GM21786 (cell line): ENCODE measurements around the gene CDK17.
"Not testable (repeated sequence)": the region's sequence is repeated elsewhere in the genome, so short reads cannot be mapped to it uniquely, and the experiment has no call there.

ENCODE experiments used
- ATAC-seq: cut with Tn5 transposase; IDR thresholded peaks from one replicate; pipeline ENCODE4 v1.9.1; 2021; ENCODE audit not compliant: unreplicated experiment

Gene CDK17

DNA sequence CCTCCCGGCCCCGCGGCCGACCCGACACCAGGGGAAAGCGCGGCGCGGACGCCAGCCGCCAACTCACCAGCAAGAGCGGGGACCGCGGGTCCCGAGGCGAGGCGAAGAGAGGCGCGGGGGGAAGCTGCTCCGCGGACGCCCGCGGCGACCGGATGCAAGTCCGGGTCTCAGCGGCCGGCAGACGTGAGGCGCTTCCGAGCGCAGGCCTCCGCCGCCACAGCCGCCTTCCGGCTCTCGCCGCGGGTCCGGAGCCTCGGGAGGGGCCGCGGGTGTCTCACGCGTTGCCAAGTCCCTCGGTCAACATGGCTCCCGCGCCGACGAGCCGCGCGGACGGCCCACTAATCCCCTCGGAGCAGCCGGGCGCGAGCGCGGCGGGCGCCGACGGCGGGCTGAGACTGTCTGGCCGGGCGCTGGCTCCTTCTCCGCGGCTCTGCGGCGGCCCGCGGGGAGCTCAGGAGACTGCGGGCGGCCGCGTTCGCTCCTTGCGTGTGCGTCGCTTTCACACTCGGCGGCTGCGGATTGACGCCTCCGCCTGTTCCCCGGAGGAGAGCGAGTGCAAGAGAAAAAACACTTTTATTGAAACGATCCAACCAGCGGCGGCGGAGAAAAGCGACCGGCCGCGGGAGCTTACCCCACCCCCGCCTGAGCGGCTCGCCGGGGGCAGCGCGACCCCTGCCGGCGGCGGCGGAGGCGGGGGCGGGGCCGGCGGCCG lies at the start of gene CDK17:
CDK17 (minus strand) TSS at position 521 of the 712 bp plus-strand sequence. CDS start 65,603 bp downstream, outside the sequence.
- ATAC-seq: peak; percentile 41

DNA sequence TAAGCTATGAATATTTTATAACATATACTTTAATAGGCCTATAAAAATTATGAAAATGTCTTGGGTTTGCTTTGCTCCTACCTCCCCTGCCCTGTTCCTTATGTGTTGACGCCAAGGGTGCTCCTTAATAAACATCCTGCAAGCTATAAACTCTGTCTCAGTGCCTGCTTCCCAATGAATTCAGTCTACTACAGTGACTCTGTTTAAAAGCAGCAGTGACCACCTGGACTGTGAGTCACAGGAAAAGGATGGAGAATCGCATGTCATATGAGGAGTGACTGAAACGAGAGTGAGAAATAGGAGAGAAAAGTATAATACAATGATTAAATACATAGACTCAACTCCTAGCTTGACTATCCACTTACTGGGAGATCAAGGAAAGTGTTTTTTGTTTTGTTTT lies 48.1 kb upstream of the CDK17 start:
- ATAC-seq: no peak

DNA sequence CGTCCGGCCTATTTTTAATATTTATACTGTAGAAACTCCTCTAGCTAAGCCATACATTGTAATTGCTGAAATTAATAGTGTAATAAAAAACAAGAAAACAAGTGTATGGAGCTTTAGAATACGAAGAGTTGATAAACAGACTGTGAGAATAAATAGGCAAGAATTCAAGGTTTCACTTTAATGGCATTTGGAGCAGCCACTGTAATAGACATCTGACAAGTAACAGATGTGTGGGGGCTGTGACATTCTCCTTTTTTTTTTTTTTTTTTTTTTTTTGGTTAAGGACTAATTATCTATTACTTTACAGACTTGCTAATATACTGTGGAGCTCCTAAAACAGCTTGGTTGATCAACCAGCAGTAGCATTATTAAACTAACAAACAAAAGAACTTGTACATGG lies 47.0 kb upstream of the CDK17 start:
- no peak for ATAC-seq

DNA sequence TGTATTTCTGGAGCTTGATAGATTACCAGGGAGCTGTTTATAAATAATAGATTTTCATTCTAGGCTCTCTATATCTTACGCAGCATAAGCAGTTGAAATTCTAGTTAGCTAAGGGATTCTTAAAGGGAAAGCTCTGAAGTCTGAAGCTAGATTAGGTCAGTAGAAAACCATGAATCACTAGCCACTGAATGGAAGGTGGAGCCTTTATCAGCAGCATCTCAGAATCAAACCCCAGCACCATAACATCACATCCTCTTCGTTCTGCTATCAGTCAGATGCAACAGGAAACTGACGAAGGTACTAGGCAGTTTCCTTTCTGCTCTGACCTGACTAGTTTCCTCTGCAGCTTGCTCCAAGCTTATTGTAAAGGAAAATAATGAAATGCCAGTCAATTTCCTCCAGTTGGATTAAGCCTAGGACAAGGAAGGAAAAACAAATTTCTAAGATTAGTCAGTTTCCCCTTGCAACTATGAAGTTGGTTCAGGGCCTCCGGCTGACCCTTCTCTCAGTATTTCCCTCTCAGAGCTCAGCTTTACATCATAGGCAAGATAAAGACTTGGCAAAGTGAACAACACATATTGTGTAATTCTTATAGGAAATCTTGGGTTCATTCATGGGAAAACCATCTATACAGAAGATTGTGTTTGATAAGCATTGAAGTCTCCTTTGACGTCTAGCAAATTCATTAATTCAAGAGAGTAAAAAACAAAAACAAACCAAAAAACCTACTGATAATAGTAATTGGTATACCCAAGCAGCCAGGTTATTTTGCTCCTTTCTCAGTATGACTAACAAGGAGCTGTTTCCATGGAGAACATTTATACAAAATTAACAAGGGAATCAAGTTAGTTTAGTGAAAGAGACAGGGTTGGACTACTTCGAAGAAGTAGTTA lies 45.7 kb upstream of the CDK17 start:
- peak; percentile 99 for ATAC-seq

DNA sequence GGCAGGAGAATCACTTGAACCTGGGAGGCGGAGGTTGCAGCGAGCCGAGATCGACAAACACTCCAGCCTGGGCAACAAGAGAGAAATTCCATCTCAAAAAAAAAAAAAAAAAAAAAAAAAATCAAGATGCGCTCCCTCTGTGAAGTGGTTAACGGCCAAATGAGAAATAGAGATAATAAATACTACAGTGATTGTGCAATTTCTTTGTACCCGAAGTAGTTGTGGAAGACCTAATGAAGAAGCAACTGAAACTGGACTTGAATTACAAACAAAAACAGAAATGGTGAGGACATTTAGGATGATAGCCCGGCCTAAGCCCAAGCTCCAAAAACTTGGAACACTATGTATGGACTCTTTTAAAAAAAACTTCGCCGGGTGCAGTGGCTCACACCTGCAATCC lies 44.2 kb upstream of the CDK17 start:
- no peak for ATAC-seq

DNA sequence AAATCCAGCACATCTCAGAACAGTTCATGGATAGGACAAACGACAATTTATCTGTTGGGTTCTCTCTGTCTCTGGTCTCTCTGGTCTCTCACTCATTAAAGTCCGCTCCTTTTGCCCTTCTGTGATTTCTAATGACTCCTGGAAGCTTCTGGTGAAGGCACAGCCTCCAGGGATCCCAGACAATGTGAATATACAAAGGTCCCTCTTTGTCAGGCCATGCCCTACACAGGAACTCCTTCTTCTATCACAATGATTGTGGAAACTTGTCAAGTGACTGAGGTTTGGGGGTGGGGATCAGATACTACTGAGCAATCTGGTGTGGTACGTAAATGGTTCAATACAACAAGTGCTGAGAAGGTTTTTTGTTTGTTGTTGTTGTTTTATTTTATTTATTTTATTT lies 42.7 kb upstream of the CDK17 start:
- no peak for ATAC-seq

DNA sequence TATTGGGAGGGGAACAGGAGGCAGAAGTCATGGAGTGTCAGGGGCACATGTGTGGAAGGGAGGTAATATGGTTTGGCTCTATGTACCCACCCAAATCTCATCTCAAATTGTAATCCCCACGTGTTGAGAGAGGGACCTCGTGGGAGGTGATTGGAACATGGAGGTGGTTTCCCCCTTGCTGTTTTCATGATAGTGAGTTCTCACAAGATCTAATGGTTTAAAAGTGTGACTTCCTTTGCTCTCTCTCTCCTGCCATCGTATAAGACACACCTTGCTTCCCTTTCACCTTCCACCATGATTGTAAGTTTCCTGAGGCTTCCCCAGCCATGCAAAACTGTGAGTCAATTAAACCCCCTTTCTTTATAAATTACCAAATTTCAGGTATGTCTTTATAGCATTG lies 41.6 kb upstream of the CDK17 start:
- ATAC-seq: no peak

DNA sequence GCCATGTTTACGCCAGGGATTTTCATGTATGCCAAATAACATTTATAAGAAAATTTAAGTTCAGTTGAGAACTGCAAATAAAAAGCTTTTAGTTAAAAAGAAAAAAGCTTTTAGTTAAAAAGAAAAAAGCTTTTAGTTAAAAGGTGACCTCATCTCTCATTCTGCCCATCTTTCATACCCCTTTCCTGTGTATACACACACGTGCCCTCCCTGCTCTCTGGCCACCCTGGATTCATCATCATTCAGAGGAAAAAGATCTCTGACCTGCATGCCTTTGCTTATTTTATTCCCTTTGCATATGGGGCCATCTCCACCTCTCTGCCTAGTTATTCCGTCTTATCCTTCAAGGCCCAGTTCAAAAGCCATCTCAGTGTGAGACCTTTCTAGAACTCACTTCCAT lies 38.1 kb upstream of the CDK17 start:
- no peak for ATAC-seq

DNA sequence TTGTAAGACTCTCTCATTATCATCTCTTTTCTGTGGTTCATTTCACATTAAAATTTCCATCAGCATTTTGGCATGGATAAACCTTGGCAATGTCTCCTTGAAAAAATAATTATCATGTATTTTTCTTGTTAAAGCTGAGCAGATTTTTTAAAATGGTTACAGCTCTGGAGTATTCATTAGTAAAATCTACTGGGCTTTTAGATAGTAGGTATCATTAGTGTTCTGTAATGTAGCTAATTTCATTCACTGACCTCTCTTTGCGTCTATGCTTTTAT lies 36.9 kb upstream of the CDK17 start:
- no peak for ATAC-seq

DNA sequence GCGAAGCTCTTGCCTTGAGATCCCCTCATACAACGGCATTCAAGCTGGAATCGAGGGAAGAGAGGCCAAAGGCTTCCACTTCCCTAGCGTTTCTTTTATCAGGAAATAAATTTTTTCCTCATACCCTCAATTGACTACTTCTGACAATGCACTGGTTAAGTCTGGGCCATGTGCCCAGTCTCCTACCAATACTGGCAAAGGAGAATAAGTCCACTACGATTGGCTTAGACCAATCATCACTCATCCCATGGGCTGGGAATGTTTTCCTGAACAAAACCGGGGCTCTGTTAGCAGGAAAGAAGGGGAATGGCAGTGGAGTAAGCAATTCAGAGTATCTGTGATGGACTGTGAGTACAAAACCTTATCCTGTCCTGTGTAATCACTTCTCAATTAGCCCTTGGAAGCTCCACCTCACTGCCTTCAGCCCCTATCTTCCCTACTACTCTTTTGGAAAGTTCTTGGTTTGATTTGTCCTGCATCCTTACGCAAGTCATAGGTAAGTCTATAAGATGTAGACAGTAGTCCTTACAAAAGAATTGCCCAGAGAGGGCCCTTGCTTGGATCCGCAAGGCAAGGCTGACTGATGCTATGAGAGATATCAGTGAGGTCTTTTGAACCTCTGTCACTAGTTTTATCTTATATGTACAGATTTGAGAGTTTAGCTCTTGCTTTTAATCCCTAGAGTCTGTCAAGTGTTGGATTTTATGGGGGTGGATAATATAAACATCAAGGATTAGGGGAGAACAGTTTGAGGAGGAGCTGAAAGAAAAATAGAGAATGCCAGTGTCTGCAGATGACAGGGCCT lies 36.3 kb upstream of the CDK17 start:
- no peak for ATAC-seq

DNA sequence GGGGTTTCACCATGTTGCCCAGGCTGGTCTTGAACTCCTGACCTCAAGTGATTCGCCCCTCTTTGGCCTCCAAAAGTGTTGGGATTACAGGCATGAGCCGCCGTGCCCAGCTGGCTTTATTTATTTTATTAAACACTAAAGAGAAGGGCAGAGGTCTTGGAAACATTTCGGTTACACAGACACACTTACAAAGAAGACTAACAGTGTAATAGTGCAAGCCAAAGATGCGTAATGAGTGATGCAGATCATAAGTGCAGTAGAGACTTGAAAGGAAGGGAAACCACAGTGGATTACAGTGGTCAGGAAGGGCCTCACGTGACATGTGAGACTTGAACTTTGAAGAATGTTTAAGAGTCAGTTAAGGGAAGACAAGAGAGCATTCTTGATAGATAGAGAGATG lies 33.9 kb upstream of the CDK17 start:
- peak; percentile 79 for ATAC-seq

DNA sequence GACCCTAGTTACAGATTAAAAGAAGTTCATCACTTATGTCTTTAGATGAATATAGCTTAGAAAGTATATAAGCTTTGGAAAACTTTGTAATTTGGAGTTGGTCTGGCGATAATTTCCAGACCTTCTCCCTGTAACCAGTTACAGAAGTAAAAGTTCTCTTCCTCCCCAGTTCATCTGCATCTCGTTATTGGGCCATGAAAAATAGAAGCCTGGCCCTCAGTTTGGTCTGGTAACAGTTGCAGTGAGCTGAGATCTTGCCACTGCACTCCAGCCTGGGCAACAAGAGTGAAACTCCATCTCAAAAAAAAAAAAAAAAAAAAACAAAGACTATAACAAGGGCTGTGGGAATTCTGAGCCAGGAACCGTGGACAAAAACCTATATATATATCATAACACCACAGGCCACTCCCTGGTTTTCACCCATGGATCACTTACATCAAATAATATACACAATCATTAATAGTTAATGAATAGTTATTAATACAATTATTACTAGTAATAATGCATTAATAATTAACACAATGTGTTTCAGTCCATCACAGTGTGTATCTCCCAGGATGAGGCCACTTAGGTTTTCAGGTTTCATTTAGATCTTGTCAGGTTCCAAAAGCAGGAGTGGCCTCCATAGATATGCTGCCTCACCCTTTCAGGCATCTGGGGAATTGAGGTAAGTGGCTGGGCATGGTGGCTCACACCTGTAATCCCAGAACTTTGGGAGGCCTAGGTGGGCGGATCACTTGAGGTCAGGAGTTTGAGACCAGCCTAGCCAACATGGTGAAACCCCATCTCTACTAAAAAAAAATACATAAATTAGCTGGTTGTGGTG lies 32.5 kb upstream of the CDK17 start:
- ATAC-seq: not testable (repeated sequence)

DNA sequence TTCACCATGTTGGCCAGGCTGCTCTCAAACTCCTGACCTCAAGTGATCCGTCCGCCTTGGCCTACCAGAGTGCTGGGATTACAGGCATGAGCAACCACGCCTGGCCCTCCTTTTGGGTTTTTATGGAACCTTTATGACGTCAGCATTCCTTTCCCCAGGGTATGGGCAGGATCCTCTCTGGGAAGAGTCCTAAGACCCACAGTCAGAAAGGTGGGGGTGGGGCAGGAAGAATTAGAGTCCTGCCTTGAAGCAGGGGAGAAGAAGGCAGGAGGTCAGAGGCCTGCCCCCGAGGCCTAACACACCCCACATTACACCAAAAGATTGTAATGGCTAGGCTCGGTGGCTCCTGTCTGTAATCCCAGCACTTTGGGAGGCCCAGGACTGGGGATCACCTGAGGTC lies 30.8 kb upstream of the CDK17 start:
- ATAC-seq: no peak

DNA sequence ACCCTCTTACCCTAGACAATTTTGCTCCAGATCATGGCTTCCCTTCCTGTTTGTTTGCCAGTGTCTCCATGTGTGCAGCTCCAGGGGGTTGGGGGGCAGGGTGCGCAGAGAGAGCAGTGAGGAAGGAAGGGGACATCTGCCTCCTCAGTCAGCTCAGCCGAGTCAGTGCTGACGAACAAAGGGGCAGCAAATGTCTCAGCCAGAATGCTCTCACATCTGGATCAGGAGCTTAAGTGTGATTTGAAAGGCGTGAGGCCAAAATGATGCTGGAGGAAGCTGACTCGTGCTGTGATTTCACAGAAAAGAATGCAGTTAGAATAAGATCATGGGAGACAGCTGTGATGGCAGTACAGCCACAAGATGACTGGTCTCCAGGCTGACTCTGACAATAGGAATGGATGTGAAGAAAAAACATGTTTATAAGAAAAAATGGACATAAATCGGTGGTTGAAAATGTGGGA lies 27.1 kb upstream of the CDK17 start:
- ATAC-seq: no peak

DNA sequence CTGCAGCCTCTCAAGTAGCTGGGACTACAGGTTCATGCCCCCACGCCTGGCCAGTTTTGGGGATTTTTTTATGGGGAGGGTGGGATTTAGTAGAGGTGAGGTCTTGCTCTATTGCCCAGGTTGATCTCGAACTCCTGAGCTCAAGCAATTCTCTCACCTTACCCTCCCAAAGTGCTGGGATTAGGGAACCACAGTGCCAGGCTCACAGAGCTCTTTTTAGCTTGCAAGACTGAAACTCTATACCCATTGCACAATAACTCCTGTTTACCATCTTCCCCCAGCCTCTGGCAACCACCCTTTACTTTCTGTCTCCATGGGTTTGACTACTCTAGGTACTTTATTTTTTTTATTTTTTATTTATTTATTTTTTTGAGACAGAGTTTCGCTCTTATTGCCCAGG lies 25.7 kb upstream of the CDK17 start:
- ATAC-seq: no peak

DNA sequence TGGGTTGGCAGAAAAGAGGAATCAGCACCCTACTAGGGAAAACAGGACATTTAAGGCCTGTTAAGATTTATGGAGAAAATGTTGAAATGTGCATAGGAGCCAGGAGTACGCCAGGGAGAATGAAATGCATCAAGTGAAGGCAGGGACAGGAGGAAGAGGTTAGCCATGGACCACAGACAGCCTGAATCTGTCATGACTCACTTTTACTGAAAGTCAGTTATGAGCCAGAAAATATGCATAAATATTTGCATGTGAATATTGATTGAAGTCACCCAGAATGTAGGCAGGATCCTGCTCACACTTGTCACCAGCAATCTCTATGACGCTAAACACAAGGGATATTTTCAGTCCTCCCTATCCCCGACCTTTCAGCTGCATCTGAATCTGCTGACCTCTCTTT lies 25.1 kb upstream of the CDK17 start:
- ATAC-seq: peak; percentile 65

DNA sequence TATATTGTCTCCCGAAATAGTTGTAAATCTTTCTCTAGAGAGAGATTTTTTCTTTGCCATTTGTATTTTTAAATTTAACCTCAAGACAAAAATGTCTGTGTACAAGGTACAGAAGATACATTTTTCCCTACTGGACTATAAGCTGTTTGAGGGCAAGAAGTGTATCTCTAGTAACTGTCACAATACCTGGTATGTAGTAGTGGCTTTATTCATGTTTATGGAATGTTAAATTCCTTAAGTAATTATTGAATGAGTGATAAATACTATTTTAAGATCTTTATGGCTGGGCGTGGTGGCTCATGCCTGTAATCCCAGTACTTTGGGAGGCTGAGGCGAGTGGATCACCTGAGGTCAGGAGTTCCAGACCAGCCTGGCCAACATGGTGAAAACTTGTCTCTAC lies 24.4 kb upstream of the CDK17 start:
- no peak for ATAC-seq

DNA sequence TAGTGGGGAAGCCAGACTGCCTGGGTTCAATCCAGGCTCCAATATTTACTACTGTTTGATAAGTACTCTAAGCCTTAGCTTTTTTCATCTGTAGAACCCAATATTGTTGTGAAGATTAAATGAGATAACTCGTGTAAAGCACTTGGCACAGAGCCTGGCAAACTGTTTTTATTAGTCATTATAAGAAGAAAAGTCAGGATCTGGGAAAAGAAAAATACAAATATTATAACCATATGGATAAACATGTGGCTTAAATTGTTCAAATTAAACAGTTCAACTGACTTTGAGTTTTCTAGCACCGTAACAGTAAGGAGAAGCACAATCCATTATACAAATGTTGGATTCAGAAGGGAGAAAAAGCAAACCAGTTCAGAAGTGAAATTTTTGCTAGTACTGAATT lies 22.0 kb upstream of the CDK17 start:
- ATAC-seq: no peak

DNA sequence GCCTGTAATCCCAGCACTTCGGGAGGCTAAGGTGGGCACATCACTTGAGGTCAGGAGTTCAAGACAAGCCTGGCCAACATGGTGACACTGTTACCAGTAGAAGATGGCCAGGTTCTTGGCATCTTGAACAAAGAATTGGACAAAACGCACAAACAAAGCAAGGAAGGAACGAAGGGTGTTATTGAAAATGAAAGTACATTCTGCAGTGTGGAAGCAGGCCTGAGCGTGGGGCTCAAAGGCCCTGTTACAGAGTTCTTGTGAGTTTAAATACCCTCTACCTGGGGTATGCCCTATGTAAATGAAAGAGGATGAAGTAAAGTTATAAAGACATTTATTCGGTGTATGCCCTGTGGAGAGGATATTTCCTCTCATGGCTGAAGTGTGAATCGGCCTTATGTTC lies 20.8 kb upstream of the CDK17 start:
- no peak for ATAC-seq

DNA sequence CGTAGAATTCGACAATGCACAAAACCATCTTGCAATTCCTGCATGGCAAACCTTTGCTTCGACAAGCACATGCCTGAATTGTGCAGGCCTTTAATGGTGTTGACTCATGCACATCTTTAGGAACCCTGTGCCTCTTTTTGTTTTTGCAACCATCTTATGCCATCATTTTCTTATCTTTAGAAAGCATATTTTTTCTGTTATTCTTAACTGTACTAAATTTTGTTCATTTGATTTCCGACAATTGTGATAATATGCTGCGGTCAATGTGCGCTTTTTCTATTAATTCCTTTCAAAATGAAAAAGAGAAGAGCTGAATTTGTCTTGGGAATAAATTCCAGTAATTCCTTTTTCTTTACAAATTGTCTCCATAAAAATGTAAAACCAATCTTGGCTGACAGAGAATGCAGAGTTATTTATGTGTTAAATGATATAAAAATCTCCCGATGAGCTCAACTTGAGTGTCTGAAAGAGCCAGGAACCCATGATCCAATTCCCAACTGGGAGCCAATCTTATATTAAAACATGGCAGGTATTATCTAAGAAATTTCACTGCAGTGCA lies 20.1 kb upstream of the CDK17 start:
- no peak for ATAC-seq
